T-helper 1 cell treated with Interleukin-12 subunit alpha and Interleukin-12 subunit beta and Interleukin-4 antibody, amounts not matched to agents 30 ng/mL and 1 ng/mL, for 36 hours (primary cell): ENCODE data around the gene MARK2. TPM values are rescaled to one million over a fixed set of nuclear protein-coding genes. Genes with fewer than 3 reads are reported as not detected.

Experiments
- intact Hi-C: fragments of 100-400 bp; cut with micrococcal nuclease; formaldehyde crosslinking; loops from one replicate; pipeline ENCODE4 v1.15.1; 2024
- total RNA-seq: library from RNA; stranded (reverse); gene quantifications from 2 replicates; pipeline ENCODE4 v1.2.3, GENCODE V29; 2022

The MARK2 gene
- total RNA-seq, 1 donor from 2014 or later, result 65.9 TPM

DNA sequence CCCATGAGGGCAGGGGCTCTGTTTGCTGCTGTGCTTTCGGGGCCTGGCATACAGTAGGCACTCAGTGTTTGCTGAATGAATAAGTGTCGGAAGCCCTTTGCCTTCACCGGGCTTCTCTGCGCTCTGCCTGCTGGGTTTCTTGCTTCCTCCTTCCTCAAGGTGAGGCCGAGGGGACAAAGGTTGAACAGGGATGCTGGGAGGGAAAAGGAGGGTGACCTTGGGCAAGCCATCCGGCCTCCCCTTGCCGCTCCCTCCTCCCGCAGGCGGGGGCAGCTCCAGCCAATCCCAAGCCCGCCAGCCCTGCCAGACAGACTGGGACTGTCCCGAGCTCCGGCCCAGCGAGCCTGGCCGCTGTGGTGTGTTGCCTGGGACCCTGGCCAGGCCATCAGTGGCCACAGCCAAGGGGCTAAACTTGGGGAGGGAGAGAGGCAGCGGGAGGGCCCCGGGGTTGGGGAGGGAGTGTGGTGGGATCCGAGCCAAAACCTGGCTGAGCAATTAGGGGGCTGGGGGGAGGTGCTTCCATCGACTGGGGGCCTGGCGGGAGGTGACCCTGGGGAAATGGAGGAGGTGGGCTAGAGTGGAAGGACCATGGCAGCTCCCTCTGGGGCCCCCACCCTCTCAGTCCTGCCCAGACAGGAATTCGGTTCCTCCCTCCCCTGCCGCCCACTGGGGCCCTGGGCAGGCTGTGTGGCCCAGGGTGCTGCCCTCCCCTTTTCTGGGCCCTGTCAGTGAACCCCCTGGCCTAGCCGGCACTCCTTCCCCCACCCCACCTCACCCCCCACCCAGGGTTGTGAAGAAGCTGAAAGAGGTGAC lies 81.4 kb downstream of the MARK2 start:
- intact Hi-C loops, result no loop called here

DNA sequence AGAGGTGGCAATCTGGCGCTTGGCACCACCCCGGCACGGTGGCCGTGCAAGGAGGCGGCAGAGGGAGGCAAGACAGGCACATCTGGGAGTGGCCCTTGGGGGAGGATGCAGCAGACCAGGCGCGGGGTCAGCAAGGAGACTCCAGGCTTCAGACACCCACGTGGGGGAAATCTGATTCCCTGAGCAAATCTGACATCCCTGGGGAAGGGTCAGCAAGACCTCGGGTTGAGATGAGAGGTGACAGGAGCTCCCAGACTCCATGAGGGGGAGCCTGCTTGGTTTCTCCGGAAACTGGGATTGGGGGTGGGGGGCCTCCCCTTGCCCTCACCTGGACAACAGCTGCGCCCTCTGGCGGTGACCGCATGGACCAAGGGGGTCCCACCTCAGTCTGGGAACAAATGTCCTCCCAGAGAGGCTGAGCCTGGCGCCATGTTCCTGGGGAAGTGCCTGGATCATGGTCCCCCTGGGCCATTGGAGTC lies 82.1 kb downstream of the MARK2 start:
- intact Hi-C loops, result no loop called here

DNA sequence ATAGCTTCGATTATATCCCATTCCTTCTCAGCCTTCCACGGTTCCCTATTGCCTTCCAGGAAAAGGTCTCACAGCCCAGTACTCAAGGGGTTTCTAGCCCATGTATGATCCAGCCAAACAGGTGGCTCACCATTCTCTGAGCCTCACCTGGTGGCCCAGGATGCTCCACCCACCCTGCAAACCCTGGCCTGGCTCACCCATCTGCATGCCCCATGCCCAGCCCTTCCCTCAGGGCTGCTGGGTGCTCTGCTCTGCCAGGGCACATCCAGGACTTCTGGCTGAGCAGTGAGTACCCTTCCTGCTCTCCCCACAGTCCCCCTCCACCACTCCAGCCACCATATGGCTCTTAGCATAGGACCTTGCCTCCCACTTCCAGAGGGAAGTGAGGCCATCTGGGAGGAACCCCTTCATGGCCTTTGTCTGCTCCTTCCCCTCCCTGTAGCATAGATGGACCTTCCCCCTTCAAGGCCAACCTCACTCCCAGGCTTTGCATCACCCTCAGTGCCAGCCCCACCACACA lies 83.8 kb downstream of the MARK2 start:
- intact Hi-C loops, result no loop called here

DNA sequence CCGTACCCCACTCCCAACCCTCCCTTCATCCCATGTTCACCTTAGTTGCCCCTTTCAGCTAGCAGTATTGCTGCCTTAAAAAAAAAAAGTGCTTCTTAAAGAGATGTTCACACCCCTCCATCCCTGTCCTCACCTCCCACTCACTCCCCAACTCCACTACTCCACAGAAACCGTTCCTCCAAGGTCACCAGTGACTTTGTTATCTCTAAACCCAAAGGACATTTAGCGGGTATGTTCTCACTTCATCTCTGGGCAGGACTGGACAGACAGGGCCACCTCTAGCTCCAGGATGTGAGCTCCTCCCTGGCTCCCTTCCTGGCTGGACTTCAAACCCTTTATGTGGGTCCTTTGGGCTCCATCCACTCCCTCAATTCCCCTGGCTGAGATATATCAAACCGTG lies 84.4 kb downstream of the MARK2 start:
- intact Hi-C loops, result no loop called here

DNA sequence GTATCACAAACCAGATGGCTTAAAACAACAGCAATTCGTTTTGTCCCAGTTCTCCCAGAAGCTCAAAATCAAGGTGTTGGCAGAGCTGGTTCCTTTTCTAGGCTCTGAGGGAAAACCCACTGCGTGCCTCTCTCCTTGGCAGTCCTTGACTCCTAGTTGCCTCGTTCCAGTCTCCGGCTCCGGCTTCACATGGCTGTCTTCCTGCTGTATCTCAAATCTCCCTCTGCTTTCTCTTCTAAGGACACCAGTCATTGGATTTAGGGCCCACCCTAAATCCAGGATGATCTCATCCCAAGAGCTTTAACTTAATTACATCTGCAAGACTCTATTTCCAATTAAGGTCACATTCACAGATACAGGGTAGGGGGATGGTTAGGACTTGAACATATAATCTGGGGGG lies 90.7 kb downstream of the MARK2 start:
- intact Hi-C loops, result no loop called here

DNA sequence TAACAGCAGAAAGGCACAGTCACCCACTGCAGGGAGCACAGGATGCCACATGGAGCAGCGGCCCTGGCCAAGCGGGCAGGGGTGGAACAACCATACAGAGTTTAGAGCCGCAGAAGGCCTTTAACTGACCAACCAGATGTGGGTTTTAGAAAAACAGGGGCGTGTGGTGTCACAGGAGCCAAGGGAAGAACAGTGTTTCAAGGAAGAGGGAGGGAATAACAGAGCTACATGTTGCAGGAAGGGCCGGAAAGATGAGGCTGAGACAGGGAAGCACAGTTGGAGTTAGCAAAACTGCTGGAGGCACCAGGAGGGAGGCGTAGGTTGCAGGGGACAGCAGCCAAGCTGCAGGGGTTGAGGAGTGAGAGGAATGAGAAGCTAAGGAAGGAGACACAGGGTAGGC lies 92.1 kb downstream of the MARK2 start:
- intact Hi-C loops, result no loop called here

DNA sequence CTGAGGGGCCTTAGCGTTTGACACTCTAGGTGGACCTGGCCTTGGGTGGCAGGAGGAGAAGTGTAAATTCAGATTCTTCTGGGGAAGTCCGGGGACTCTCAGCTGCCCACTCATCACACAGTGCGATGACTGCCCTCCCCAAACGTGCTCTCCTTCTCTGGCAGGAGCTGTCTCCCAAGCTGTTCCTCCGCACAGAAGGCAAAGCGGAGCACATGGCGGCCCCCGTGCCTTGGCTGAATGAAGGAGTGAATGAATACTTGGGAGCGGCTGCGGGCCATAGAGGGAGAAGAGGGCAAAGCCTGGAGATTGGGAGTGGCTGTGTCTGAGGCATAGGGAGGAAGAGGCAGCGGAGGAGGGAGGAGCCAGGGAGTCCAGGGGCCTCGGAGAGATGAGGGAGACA lies 93.0 kb downstream of the MARK2 start:
- intact Hi-C loops, result no loop called here

DNA sequence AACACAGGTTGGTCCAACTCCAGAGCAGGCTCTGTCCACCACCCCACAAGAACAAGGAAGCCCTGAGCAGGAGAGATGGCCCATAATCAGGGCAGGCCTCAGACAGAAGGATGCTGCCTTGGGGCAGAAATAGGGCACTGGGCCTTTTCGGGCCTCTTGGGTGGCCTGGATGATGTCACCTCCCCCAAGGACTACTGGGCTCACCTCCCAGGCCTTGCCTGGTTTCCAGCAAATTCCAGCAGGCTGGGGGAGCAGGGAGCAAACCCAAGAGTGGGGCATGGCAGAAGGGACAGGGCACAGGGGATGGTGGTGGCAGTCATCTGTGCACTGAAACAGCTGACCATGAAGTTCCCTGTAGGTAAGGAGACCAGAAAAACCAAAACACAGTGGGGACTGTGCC lies 94.5 kb downstream of the MARK2 start:
- intact Hi-C loops, result no loop called here

DNA sequence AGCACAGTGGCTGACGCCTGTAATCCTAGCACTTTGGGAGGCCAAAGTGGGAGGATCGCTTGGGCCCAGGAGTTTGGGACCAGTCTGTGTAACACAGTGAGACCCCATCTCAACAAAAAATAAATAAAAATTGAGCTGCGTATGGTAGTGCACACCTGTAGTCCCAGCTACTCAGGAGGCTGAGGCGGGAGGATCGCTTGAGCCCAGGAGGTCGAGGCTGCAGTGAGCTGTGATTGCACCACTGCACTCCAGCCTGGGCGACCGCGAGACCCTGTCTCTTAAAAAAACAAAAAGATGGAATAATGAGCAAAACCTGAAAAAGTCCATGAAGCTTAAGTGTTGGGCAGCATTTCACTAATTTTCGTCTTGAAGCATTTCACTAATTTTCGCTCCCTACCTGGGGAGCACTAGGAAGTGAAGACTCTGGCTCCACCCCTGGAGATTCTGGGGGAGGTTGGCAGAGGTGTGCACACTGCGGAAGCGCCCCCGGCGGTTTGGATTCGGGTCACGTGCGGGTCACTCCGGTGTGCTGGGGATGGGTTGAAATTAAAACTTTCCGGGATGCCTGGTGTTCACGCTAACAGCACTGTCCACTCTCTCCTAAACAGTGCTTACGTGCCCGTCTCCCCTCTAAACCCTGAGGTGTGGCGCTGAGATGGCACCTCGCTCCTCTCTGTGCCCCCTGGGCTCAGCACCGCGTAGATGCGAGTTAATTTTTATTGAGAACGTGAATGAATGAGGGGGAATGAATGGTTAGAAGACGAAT lies 99.0 kb downstream of the MARK2 start:
- intact Hi-C loops, result loop anchor here (1.0 to 2.0 kb wide), 9 partner anchors 19 to 331 kb away; partner anchors contain the start of genes COX8A, OTUB1 and STIP1

DNA sequence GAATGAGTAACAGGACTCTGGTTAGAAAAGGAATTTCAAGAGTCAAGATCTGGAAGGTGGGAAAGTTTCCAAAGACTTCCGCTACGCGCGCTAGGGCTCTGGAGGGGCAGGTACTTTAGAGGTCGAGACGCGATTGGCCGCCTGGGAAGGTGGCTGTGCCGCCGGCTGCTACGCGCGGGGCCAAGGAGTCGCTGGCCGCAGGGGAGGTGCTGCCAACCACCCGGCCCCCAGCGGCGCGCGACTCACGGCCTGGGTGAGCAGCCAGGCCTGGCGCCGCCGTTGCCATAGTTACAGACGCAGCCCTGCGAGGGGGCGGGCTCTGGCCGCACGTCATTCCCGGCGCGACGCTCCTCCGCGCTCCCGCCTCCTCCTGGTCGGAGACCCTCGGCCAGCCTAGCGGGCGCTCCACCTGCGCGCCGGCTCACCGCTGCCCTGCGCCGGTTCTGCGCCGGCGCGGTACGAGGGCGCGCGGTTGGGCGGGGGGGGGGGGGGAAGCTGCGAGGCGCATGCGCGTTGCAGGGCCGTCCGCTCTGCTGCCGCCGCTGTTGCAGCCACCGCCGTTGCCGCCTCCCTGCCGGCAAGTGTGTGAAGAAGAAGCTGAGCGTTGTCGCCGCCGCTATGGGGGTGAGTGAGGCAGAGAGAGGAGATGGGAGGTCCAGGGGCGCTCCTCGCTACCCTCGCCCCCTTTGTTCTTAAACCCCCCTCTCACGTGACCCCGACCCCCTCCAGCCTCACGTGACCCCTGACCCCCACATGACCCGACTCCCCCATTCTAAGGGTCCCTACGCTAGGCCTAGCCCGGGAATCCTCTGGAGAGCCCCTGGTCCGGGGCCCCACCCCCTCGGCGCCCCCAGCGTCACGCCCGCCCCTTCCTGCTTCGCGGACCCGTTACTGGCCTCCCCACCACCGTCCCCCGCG lies 99.8 kb downstream of the MARK2 start, which contains the start of gene NAA40:
TSS of gene NAA40 (plus strand) at position 524 of the 918 bp plus-strand sequence. CDS start at position 619, 95 bp downstream.
- intact Hi-C loops, result loop anchor here (1.0 to 2.0 kb wide), 9 partner anchors 20 to 331 kb away; partner anchors contain the start of genes COX8A, OTUB1 and STIP1

DNA sequence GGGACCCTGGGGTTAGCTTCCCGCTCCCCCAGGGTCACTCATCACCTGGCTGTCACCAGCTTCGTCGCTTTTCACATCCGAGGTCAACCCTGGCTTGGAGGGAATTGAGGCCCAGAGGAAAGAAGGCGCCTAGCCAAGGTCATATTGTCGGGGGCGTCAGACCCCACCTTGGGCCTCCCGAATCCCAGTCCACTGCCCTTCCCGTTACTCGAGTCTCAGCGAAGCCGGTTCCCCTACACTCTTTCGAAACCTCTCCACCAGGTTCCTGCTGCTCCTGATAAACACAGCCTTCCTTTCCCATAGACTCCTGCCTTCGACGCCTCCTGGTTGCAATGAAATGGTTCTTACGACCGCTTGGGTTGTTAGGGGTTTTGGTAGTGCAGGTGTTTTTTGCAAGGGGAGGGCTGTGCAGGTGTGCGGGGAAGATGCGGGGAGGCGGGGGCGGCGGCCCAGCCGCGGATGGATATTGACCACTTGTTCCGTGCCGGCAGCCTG lies 100.5 kb downstream of the MARK2 start:
- intact Hi-C loops, result loop anchor here (2.0 kb wide), 3 partner anchors 21 to 247 kb away; partner anchors contain the start of gene STIP1

DNA sequence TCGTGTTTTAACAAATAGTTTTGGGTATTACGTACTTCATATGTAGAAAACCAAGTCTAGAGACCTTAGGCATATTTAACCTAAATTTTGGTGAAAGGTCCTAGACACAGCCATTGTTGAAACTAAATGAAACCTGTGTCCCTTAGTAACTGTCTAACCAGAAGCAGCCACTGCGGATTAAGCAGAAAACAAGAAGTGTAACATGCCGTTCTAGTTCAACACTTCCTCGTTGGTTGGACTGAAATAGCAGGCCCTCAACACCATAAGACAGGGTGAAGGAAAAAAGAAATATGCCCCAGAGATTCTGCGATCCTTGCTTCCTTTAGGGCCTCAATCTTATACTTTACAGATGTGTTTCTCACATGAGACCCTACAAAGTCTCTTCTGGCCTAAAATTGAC lies 101.9 kb downstream of the MARK2 start:
- intact Hi-C loops, result no loop called here

DNA sequence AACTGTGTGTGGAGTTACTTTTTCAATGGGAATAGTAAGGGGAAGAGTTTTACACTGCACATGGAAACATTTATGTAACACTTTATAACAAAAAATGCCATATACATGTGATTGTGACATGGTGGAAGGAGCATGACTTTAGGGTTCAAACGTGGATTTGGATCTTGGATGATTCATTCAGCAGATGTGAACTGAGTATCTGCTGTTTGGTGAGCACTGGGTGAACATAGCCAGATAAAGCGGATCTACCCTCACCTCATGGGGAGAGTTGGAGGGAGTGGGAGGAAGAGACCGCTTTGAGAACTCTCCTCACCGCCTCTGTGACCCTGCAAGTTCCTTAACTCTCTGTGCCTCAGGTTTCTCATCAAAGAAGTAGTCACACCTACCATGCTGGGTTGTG lies 103.0 kb downstream of the MARK2 start:
- intact Hi-C loops, result no loop called here

DNA sequence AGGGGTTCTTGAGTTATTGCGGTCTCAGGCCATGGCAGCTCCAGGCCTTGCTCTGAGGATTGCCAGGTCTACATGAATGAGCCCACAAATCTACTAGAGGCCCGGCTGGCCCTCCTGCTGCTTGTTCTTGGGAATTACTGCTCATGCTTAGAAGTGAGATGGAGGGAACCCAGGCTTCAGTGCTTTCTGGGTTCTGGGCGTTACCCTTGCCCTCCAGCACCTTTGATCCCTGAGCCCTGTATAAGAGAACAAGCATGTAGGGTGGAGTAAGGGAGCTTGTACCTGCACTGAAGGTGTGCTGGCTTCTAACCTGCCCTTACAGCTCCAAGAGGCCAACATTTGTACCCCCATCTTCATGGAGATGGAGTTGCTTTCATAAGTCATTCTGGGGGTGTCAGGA lies 103.9 kb downstream of the MARK2 start:
- intact Hi-C loops, result no loop called here

DNA sequence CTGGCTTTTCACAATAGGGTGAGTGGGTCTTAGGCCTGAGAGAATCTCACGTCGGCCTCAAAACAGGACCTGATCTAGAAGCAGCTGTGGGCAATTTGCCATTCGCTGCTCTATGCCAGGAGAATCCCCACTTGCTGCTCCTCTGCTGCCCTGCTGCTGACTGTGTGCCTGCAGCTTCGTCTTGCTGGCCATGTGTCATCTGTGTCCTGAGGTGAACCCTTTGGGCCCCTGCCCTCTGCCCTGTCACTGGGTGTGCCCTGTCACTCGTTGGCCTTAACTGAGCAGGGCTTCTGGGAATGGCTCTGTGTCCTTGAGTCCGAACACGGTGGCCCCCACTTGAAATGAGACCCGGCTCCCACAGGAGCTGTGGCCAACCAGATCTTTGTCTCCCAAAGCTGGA lies 106.1 kb downstream of the MARK2 start:
- intact Hi-C loops, result loop anchor here (1.0 to 2.0 kb wide), 2 partner anchors 108 to 178 kb away; no protein-coding TSS in a partner anchor

DNA sequence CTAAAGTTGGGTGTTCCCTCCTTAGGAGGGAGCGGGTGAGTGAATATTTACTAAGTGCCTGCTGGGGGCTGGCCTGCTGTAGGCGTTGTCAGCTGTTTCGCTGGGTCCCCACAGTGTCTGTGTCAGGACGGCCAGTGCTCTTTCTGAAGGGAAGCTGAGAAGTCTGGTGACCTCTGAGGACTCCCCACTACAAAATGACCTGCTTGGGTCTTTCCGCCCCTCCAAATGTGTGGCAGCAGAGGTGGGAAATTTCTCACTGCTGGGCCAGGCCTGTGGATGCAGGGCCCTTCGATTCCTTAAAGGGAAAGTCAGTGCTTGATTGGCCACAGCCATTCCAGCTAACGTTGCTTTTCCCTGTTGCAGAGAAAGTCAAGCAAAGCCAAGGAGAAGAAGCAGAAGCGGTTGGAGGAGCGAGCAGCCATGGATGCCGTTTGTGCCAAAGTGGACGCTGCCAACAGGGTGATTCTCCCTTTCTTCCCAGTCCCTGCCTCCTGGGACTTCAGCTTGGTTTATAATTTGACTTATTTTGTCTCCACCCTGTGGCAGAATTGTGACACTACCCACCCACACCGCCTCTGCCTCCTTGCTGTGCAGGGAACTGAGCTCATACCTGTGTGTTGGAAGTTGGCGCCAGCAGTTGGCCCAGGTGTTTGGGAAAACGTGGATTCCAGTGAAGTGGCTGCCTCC lies 106.7 kb downstream of the MARK2 start:
- intact Hi-C loops, result loop anchor here (1.0 to 2.0 kb wide), 2 partner anchors 108 to 179 kb away; no protein-coding TSS in a partner anchor

DNA sequence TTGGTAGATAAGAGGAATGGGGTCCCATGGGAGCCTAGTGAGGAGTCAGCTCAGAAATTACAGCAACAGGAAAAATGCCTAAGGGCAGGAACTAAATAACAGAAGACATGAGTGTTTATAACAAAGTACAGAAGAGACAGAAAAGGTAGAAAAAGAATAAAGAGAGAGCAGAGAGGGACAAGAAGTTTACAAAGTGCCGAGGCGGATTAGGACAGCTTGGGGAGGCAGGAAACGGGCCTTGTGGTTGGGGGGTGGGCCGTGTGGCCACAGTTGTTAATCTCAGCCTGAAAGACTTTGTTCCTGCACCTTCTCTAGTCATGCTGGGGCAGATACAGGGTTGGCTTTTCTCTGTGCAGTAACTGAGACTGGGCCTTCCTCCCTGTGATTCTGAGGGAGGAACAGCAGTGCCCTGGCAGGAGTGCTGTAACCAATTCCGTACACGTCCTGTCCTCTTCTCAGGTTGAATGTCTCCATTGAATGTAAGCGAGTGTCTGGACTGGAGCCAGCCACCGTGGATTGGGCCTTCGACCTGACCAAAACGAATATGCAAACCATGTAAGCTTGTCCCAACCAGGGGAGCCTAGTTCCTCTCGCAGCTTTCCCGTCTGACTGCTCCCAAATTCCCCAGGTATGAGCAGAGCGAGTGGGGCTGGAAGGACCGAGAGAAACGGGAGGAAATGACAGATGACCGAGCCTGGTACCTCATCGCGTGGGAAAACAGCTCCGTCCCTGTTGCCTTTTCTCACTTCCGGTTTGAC lies 113.0 kb downstream of the MARK2 start:
- intact Hi-C loops, result no loop called here

DNA sequence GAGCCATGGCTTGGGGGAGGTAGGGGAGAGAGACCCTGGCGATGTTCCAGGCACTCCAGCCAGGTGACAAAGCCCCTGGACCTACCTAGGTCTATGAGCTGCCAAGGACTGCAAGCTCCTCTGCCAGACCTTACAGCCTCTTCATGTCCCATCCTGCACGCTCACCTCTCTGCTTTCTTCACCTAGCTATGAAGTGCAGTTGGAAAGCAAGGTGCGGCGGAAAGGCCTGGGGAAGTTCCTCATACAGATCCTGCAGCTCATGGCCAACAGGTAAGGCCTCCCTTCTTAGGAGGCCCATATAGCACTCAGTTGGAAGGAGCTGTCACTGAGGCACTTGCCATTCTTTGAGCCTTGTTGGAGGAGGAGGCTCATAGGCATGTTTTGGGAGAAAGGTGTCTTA lies 113.7 kb downstream of the MARK2 start:
- intact Hi-C loops, result no loop called here

DNA sequence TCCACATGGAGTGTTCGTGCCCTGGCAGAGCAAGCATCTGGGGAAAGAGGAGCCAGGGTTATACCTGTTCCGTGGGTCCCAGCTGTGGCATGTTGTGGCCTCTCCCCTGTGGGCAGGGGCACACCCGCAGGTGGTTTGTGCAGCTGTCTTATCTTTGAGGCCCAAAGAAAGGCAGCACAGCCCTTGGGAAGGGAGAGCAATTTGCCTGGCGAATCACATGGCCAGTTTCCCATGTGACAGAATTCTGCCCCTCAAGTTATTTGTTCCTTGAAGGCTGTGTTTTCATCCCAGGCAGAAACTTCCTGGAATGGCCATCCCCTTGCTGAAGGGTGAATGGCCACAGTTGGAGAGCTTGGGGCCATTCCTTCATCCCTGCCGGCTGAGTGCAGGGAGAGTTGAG lies 119.1 kb downstream of the MARK2 start:
- intact Hi-C loops, result no loop called here
